ENCODE results near the gene GPD2.

GPD2 gene

DNA sequence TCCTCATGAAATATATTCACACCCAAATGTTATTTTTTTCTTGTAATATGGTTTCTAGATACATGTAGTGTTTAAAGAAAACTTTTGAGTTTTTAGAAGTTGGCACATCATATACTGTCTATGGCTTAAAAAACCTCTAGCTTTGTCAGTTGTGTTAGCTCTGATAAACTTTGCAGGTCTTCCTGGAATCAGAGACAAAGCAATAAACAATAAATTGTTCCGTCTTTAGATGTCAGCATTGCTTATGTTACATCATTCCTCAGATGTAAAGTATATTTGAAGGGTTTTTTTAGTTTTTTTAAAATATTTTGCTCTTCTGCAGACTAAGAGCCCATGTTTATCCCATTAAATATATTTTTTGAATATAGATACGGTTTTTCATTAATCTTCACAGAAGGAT lies 145.1 kb downstream of the GPD2 start:
- Histone ChIP-seq H3K36me3 (ENCODE audit: control insufficient read depth, insufficient read depth, low read length) (no peaks in the 10 kb centered on the region), H3K9me3 (ENCODE audit: control insufficient read depth, insufficient read depth, low read length) (no peaks in the 10 kb centered on the region), H3K4me1 (ENCODE audit: control insufficient read depth, insufficient read depth, low read length) (no peaks in the 10 kb centered on the region), H3K9ac (ENCODE audit: low read depth, low read length) (no peak overlapping the region), H3K4me3 (ENCODE audit: low read depth, low read length) (no peak overlapping the region), H3K27me3 (ENCODE audit: control insufficient read depth, insufficient read depth, low read length) (no peaks in the 10 kb centered on the region)

DNA sequence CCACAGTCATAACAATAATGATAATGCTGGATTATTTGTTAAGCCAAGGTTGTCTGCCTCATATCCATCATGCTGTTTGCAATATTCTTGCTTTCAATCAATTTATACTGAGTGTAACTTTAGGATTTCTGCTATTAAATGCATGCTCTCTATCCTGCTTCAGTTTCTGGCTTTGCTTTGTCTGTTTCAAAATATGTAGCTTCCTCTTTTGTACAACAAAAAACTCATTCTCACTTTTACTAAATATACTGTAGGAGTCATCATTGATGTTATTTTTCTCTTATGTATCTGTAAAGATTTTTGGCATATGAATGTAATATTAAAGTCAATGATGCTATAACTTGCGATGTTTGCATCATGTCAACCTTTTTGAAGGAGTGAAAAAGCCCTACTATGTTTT lies 149.3 kb downstream of the GPD2 start:
- no peaks in the 10 kb centered on the region for H3K4me1 ChIP-seq (ENCODE audit: control insufficient read depth, insufficient read depth, low read length)
- H3K4me3 ChIP-seq (ENCODE audit: low read depth, low read length), result no peak overlapping the region
- H3K36me3 ChIP-seq (ENCODE audit: control insufficient read depth, insufficient read depth, low read length), result no peaks in the 10 kb centered on the region
- H3K9ac ChIP-seq (ENCODE audit: low read depth, low read length), result no peak overlapping the region
- H3K9me3 ChIP-seq (ENCODE audit: control insufficient read depth, insufficient read depth, low read length), result no peaks in the 10 kb centered on the region
- H3K27me3 ChIP-seq (ENCODE audit: control insufficient read depth, insufficient read depth, low read length), result no peaks in the 10 kb centered on the region

DNA sequence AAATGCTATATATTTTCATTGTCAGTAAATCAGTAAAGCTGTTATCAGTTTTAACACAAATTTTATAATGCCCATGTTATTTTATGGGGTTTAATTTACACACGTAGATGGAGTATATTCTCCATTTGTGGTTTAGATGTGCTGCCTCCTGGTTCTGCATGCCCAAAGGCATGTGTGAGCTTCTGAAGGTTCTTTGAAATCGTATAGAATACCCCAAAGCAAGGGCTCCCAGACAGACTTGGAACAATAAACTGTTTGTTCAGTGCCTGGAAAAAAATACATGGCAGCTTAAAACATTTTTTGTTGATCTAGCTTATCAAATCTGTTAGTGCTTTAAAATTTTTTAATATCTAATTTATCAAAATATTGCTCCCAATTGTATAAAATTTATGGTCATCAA lies 150.4 kb downstream of the GPD2 start:
- H3K4me3 ChIP-seq (ENCODE audit: low read depth, low read length), result no peak overlapping the region
- peaks cover under 1% of the 10 kb centered on the region for H3K4me1 ChIP-seq (ENCODE audit: control insufficient read depth, insufficient read depth, low read length)
- H3K27me3 ChIP-seq (ENCODE audit: control insufficient read depth, insufficient read depth, low read length), result no peaks in the 10 kb centered on the region
- no peak overlapping the region for H3K9ac ChIP-seq (ENCODE audit: low read depth, low read length)
- H3K36me3 ChIP-seq (ENCODE audit: control insufficient read depth, insufficient read depth, low read length), result no peaks in the 10 kb centered on the region
- no peaks in the 10 kb centered on the region for H3K9me3 ChIP-seq (ENCODE audit: control insufficient read depth, insufficient read depth, low read length)

DNA sequence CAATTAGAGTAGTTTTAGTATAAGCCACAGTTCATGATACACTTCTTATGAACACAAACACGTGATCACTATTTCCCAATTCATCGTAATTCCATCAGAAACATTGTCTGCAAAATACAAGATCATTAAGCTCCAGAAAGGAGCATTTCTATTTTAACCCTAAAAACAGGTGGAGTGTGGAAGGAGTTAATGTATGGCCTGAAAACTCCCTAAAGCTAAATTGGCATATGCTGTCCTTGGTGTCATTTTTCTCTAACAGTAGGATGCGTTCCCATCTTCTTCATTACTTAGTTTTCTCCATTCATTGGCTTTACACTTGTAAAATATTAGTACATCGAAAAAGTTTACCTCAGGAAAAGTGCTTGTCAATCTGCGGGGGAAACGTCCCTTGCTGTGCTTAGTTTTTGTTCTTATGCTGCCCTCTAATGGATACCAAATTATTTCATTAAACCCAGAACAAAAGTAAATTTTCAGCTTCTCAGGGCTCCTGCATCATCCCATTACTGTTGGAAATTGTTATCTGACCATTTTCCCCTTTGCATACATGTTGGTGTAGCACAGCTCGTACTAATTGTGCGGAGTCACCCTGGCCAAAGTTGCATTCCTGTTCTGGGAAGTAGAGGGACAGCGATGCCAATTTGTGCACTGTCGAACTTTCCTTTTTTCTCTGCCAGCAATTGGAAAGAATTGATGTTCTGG lies 153.4 kb downstream of the GPD2 start:
- peaks cover 15% of the 10 kb centered on the region for H3K4me1 ChIP-seq (ENCODE audit: control insufficient read depth, insufficient read depth, low read length)
- H3K9ac ChIP-seq (ENCODE audit: low read depth, low read length), result no peak overlapping the region
- H3K9me3 ChIP-seq (ENCODE audit: control insufficient read depth, insufficient read depth, low read length), result no peaks in the 10 kb centered on the region
- no peak overlapping the region for H3K4me3 ChIP-seq (ENCODE audit: low read depth, low read length)
- no peaks in the 10 kb centered on the region for H3K27me3 ChIP-seq (ENCODE audit: control insufficient read depth, insufficient read depth, low read length)
- H3K36me3 ChIP-seq (ENCODE audit: control insufficient read depth, insufficient read depth, low read length), result no peaks in the 10 kb centered on the region

DNA sequence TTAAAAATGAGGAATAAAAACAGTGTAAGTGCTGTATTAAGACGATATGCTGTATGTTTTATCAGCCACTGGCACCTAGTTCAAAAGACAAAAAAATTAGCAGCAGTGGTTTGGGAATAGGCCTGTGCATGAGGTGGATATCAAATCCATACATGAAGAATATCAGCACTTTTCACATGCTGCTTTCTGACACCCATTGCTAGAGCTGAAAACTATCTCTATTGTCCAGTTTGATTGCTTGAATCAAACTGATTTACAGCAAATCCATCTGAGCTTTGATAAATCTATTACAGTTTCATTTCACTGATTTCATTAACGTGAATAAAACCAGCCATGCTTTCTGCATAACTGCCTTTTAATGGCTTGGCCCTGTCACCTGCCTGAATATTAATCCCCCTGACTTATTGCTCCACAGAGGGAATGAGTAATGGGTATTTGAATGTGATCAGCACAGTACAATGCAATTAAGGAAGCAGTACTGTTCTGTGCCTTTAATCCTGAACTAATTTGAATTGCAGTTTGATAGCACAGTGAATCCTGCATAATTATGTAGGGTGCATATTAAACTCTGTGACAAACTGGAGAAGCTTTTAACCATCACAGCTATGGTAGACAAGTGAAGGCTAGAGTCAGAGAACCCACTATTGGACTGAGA lies 154.0 kb downstream of the GPD2 start:
- H3K27me3 ChIP-seq (ENCODE audit: control insufficient read depth, insufficient read depth, low read length), result no peaks in the 10 kb centered on the region
- H3K9ac ChIP-seq (ENCODE audit: low read depth, low read length), result no peak overlapping the region
- H3K4me3 ChIP-seq (ENCODE audit: low read depth, low read length), result no peak overlapping the region
- peaks cover 15% of the 10 kb centered on the region for H3K4me1 ChIP-seq (ENCODE audit: control insufficient read depth, insufficient read depth, low read length)
- no peaks in the 10 kb centered on the region for H3K36me3 ChIP-seq (ENCODE audit: control insufficient read depth, insufficient read depth, low read length)
- no peaks in the 10 kb centered on the region for H3K9me3 ChIP-seq (ENCODE audit: control insufficient read depth, insufficient read depth, low read length)

DNA sequence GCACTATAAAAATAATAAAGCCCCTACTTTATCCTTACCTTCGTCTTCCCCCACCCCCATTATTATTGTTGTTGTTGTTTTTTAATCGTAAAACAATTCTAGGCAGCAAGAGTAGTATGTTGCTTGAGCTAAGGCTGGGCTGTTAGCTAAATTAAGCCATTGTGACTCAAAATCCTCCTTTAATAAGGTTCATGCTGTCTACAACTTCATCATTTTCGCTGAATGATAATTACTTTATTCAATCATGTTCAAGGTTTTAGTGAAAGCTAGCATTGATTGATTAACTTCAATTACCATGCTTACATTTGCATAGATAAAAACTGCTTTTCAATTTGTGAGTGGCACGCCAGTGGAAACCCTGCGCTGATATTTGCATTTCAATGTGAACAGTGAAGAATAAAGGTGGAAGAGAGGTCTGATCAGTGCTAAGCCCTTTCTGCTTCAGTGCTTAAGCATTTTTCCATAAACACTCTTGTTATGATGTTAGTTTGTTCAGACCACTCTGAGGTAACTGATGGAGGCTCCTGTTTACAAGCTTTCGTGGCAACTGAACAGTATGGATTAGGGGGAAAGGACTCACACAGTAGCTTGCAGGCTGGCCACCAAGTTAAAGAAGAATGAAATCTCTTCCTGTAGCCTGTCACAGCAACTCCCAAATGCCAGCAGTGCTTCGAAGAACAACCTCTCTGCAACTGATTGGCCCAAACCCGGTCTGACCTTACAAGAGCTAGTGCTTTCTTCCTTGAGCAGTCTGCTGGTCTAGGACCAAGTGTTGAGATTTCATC lies 156.8 kb downstream of the GPD2 start:
- Histone ChIP-seq H3K9ac (ENCODE audit: low read depth, low read length) (no peak overlapping the region), H3K4me3 (ENCODE audit: low read depth, low read length) (no peak overlapping the region), H3K4me1 (ENCODE audit: control insufficient read depth, insufficient read depth, low read length) (peaks cover 15% of the 10 kb centered on the region)

DNA sequence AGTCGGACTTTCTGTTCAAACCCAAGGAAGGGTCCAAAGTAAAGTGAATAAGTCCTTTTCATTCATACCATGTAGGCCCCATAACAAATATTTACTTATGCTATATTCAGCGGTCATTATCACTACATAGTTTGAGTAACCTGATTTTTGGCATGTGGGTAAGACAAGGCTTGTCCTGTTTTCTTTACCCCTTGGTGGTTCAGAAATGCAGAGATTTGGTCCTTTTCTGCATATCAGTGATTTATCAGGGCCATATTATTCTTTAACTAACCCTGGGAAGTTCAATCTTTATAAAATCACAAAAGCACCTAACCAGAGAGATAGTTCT lies 157.4 kb downstream of the GPD2 start:
- Histone ChIP-seq H3K4me3 (ENCODE audit: low read depth, low read length) (no peak overlapping the region), H3K9me3 (ENCODE audit: control insufficient read depth, insufficient read depth, low read length) (no peaks in the 10 kb centered on the region), H3K9ac (ENCODE audit: low read depth, low read length) (no peak overlapping the region), H3K36me3 (ENCODE audit: control insufficient read depth, insufficient read depth, low read length) (no peaks in the 10 kb centered on the region), H3K4me1 (ENCODE audit: control insufficient read depth, insufficient read depth, low read length) (peaks cover 15% of the 10 kb centered on the region), H3K27me3 (ENCODE audit: control insufficient read depth, insufficient read depth, low read length) (no peaks in the 10 kb centered on the region)

More for the DNA sequence above, 156.8 kb downstream of the GPD2 start:
- Histone ChIP-seq H3K36me3 (ENCODE audit: control insufficient read depth, insufficient read depth, low read length) (no peaks in the 10 kb centered on the region), H3K9me3 (ENCODE audit: control insufficient read depth, insufficient read depth, low read length) (no peaks in the 10 kb centered on the region), H3K27me3 (ENCODE audit: control insufficient read depth, insufficient read depth, low read length) (no peaks in the 10 kb centered on the region)

DNA sequence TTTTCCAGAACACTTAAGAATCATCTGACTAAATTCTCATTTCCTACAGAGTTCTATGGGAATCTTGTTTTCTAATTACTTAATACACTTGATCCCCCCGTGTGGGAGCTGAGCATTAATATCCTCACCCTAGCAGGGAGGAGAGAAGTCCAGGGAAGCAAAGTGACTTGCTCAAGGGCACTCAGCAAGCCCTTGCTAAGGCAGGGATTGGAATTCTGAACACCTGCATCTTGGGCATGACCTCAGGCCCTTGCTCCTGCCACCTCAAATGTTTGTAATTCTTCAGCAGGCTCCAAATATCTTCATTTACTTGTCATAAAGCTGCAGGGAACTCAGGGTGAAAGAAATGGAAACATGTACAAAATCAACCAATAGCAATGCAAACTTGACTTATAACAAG lies 162.4 kb downstream of the GPD2 start:
- Histone ChIP-seq H3K9ac (ENCODE audit: low read depth, low read length) (no peak overlapping the region), H3K9me3 (ENCODE audit: control insufficient read depth, insufficient read depth, low read length) (no peaks in the 10 kb centered on the region), H3K36me3 (ENCODE audit: control insufficient read depth, insufficient read depth, low read length) (no peaks in the 10 kb centered on the region), H3K4me3 (ENCODE audit: low read depth, low read length) (no peak overlapping the region), H3K4me1 (ENCODE audit: control insufficient read depth, insufficient read depth, low read length) (peaks cover 5% of the 10 kb centered on the region), H3K27me3 (ENCODE audit: control insufficient read depth, insufficient read depth, low read length) (no peaks in the 10 kb centered on the region)

DNA sequence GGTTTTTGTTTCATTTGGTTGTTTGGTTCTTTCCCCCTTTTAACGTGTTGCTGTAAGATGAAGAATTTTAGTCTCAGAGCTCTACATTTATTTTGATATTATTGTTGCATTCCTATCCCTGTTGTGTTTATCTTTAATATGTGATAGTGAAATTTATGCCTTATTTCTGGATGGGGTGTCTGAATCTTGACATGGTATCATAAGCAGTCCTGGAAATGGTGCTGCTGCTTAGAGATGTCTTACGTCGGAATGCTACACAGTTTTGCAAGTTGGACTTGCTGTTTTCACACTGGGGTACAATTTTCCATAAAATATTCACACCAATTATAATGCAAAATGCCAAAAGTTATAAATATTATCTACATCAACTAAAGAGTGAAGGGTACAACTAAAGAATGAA lies 164.0 kb downstream of the GPD2 start:
- Histone ChIP-seq H3K9ac (ENCODE audit: low read depth, low read length) (no peak overlapping the region), H3K4me3 (ENCODE audit: low read depth, low read length) (no peak overlapping the region), H3K4me1 (ENCODE audit: control insufficient read depth, insufficient read depth, low read length) (peaks cover 2% of the 10 kb centered on the region), H3K36me3 (ENCODE audit: control insufficient read depth, insufficient read depth, low read length) (no peaks in the 10 kb centered on the region), H3K27me3 (ENCODE audit: control insufficient read depth, insufficient read depth, low read length) (no peaks in the 10 kb centered on the region), H3K9me3 (ENCODE audit: control insufficient read depth, insufficient read depth, low read length) (no peaks in the 10 kb centered on the region)

DNA sequence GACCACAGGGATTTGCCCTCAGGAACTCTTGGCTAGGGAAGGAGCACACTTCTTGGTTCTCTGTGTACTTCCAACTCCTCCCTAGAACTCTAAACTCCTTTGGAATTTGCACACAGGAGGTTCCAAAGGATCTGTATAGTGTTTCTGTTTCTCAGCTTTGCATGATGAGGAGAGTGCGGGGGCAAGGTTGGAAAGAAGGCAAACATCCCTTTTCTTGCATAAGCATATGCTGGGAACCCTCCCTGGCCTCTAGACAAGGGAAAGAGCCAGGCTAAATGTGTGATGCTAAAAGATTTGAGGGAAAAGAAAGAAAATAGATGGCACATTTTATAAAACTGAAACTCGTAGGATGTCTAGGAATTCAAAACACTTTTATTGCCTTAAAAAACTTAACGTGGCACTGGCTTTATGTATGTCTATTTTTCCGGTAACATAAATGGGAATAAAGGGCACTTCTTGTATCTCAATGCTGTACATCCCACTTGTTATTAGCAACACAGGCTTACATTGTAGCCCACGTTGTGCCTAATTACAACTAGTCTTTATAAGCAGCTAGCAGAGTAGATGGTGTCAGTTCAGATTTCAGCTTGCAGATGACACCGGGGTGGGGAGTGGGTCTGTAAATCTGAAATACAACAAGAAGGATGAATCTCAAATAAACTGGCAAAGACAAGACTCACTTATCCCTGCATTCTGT lies 165.8 kb downstream of the GPD2 start:
- H3K27me3 ChIP-seq (ENCODE audit: control insufficient read depth, insufficient read depth, low read length), result no peaks in the 10 kb centered on the region
- H3K9ac ChIP-seq (ENCODE audit: low read depth, low read length), result no peak overlapping the region
- no peaks in the 10 kb centered on the region for H3K9me3 ChIP-seq (ENCODE audit: control insufficient read depth, insufficient read depth, low read length)
- H3K36me3 ChIP-seq (ENCODE audit: control insufficient read depth, insufficient read depth, low read length), result no peaks in the 10 kb centered on the region
- peaks cover 2% of the 10 kb centered on the region for H3K4me1 ChIP-seq (ENCODE audit: control insufficient read depth, insufficient read depth, low read length)
- H3K4me3 ChIP-seq (ENCODE audit: low read depth, low read length), result no peak overlapping the region

DNA sequence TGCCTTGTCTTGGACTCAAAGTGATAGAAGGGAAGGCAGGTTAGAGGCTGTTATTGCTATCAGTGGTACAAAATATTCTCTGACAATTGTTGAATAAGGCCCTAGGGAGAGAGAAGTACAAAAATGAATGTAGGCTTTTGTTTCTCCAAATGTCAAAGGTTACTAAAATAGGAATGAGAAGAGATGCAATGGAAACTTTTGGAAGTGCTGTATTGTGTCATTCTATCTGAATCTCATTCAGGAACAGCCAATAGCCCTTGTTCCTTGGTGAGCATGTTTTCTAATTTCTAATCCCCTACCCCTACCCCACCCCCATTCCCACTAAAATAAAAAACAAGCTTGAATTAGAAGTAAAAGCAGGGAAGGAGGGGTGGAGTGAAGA lies 166.4 kb downstream of the GPD2 start:
- no peak overlapping the region for H3K4me3 ChIP-seq (ENCODE audit: low read depth, low read length)
- H3K9ac ChIP-seq (ENCODE audit: low read depth, low read length), result no peak overlapping the region
- peaks cover 2% of the 10 kb centered on the region for H3K4me1 ChIP-seq (ENCODE audit: control insufficient read depth, insufficient read depth, low read length)
- no peaks in the 10 kb centered on the region for H3K27me3 ChIP-seq (ENCODE audit: control insufficient read depth, insufficient read depth, low read length)
- H3K36me3 ChIP-seq (ENCODE audit: control insufficient read depth, insufficient read depth, low read length), result no peaks in the 10 kb centered on the region
- no peaks in the 10 kb centered on the region for H3K9me3 ChIP-seq (ENCODE audit: control insufficient read depth, insufficient read depth, low read length)
